Ovary (tissue), 3 donors: ENCODE measurements around the gene AMMECR1L.

Source experiments
- CTCF ChIP-seq, 3 donors: fragments of 450-650 bp in 2 of 3; fragments of 200-600 bp in 1 of 3; IDR thresholded peaks; one replicate each; pipeline versions ENCODE4 v1.5.1 to v1.8.0; 2016 to 2022; ENCODE audit warnings: antibody characterized with exemption in 3 of 3, mild to moderate bottlenecking in 1 of 3
- EP300 ChIP-seq: sonication (generic); formaldehyde crosslinking; IDR thresholded peaks from one replicate; pipeline ENCODE4 v1.6.1; 2017; ENCODE audit warnings: antibody characterized with exemption
- donor health status: DM: no; HTN: no; CAD: no.

GRCh38 chr2:127893033-127893432 is 7.3 kb upstream of the AMMECR1L start:
- TF ChIP-seq CTCF (IDR thresholded peaks at IDR 0.05) (no peak), EP300 (no peak)
